HEK293 (cell line): ENCODE results near the gene STUB1.
A peak's percentile ranks its signal among the peaks of the same experiment; 100 is the strongest.

Experiments used
- CTCF ChIA-PET: fragments of 350-600 bp; formaldehyde crosslinking; extraction: SDS; loops from one replicate; lab custom pipeline; 2021; ENCODE audit warnings: antibody characterized with exemption; lab: Yijun Ruan, JAX
- POLR2A ChIA-PET: fragments of 300-600 bp; formaldehyde crosslinking; extraction: SDS; loops from one replicate; lab custom pipeline; 2020; ENCODE audit warnings: antibody characterized with exemption, inconsistent platforms; lab: Yijun Ruan, JAX
- H3K27ac ChIP-seq: fragments of 200-500 bp; sonication (Bioruptor generic); 2 replicates; pipeline ENCODE4 v1.5.1; 2014; ENCODE audit warnings: low read depth, low read length, control low read depth, inconsistent platforms; ENCODE audit errors: extremely low read depth
- H3K36me3 ChIP-seq, 2 experiments: fragments of 200-500 bp in 1 of 2; sonication (Bioruptor generic) in 1 of 2; 1 replicate in 1 of 2; 2 replicates in 1 of 2; pipeline ENCODE4 v1.5.1; 2014 to 2017; ENCODE audit warnings: inconsistent platforms in 2 of 2, low read length in 2 of 2; ENCODE audit not compliant: control insufficient read depth in 2 of 2, insufficient read depth in 1 of 2
- H3K4me1 ChIP-seq: fragments of 200-500 bp; sonication (Bioruptor generic); 2 replicates; pipeline ENCODE4 v1.5.1; 2014; ENCODE audit warnings: mild to moderate bottlenecking, low read length, inconsistent platforms; ENCODE audit not compliant: control insufficient read depth, insufficient read depth
- H3K4me3 ChIP-seq: 2 replicates; pipeline ENCODE4 v1.5.1; 2011; ENCODE audit warnings: low read depth, mild to moderate bottlenecking, control low read depth, low read length, moderate library complexity
- H3K9me3 ChIP-seq: fragments of 200-500 bp; sonication (Bioruptor generic); 2 replicates; pipeline ENCODE4 v1.5.1; 2014; ENCODE audit warnings: low read depth, low read length, inconsistent platforms; ENCODE audit not compliant: control insufficient read depth, insufficient read depth
- GLIS1 ChIP-seq: fragments of 450-650 bp; formaldehyde crosslinking; IDR thresholded peaks from 2 replicates; pipeline ENCODE4 v1.5.1; 2016; ENCODE audit warnings: missing biosample characterization, missing genetic modification characterization
- ZFHX2 ChIP-seq: fragments of 450-650 bp; formaldehyde crosslinking; conservative IDR thresholded peaks from 2 replicates; pipeline ENCODE4 v1.5.1; 2016; ENCODE audit warnings: missing biosample characterization, missing genetic modification characterization
- ZFP69B ChIP-seq: fragments of 450-650 bp; formaldehyde crosslinking; IDR thresholded peaks from 2 replicates; pipeline ENCODE4 v1.5.1; 2016; ENCODE audit warnings: missing biosample characterization, missing genetic modification characterization
- ZNF350 ChIP-seq: fragments of 450-650 bp; formaldehyde crosslinking; IDR thresholded peaks from 2 replicates; pipeline ENCODE4 v1.5.0; 2017; ENCODE audit warnings: missing biosample characterization, mild to moderate bottlenecking, missing genetic modification characterization
- ZNF48 ChIP-seq: fragments of 450-650 bp; formaldehyde crosslinking; IDR thresholded peaks from 2 replicates; pipeline ENCODE4 v1.5.1; 2016; ENCODE audit warnings: missing biosample characterization, missing genetic modification characterization
- ZNF626 ChIP-seq: fragments of 450-650 bp; sonication (Bioruptor Pico); formaldehyde crosslinking; IDR thresholded peaks from 2 replicates; pipeline ENCODE4 v1.5.1; 2018; ENCODE audit warnings: missing biosample characterization, missing genetic modification characterization, inconsistent platforms
- TF ChIP-seq, protein P1 (sequence below): fragments of 450-650 bp; formaldehyde crosslinking; IDR thresholded peaks from 2 replicates; pipeline ENCODE4 v1.5.1; 2016; ENCODE audit warnings: missing biosample characterization, missing genetic modification characterization
- TF ChIP-seq, protein P2 (sequence below): fragments of 450-650 bp; formaldehyde crosslinking; IDR thresholded peaks from 2 replicates; pipeline ENCODE4 v1.5.1; 2016; ENCODE audit warnings: missing biosample characterization, missing genetic modification characterization
- TF ChIP-seq, protein P3 (sequence below): fragments of 450-650 bp; formaldehyde crosslinking; IDR thresholded peaks from 2 replicates; pipeline ENCODE4 v1.5.1; 2016; ENCODE audit warnings: missing biosample characterization, missing genetic modification characterization
- TF ChIP-seq, protein P4 (sequence below): fragments of 450-650 bp; formaldehyde crosslinking; IDR thresholded peaks from 2 replicates; pipeline ENCODE4 v1.5.1; 2016; ENCODE audit warnings: missing biosample characterization, missing genetic modification characterization, low read depth
- TF ChIP-seq, protein P5 (sequence below): fragments of 450-650 bp; formaldehyde crosslinking; IDR thresholded peaks from 2 replicates; pipeline ENCODE4 v1.5.1; 2016; ENCODE audit warnings: missing biosample characterization, missing genetic modification characterization
- TF ChIP-seq, protein P6 (sequence below): fragments of 450-650 bp; formaldehyde crosslinking; IDR thresholded peaks from 2 replicates; pipeline ENCODE4 v1.5.1; 2016; ENCODE audit warnings: missing biosample characterization, missing genetic modification characterization

STUB1 gene

DNA sequence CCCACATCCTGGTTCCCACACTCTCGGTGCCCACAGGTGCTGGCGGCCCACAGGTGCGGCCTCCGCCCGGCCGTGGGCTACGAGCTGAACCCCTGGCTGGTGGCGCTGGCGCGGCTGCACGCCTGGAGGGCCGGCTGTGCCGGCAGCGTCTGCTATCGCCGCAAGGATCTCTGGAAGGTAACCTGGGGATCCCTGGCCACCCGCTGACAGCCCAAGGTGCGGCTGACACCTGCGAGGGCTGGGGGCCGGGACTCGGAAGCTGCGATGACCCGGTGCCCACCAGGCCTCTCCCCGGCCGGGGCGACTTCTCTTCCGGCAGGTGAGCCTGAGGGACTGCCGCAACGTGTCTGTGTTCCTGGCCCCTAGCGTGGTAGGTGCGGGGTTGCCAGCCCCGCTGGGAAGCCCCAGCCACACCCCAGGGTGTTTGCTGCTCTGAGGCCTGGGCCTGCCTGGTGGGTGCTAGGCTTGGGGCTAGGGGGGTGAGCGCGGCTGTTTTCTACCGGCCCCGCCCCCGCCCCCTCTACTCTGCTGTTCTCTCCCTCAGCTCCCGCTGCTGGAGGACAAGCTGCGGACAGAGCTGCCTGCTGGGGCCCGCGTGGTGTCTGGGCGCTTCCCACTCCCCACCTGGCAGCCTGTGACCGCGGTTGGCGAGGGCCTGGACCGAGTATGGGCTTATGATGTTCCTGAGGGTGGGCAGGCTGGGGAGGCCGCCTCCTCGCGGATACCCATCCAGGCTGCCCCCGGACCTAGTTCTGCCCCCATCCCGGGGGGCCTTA is 41.7 kb downstream of the STUB1 start (continued):
- TF ChIP-seq, protein P1, sequence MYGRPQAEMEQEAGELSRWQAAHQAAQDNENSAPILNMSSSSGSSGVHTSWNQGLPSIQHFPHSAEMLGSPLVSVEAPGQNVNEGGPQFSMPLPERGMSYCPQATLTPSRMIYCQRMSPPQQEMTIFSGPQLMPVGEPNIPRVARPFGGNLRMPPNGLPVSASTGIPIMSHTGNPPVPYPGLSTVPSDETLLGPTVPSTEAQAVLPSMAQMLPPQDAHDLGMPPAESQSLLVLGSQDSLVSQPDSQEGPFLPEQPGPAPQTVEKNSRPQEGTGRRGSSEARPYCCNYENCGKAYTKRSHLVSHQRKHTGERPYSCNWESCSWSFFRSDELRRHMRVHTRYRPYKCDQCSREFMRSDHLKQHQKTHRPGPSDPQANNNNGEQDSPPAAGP (tag by site-specific recombination), result no peak

DNA sequence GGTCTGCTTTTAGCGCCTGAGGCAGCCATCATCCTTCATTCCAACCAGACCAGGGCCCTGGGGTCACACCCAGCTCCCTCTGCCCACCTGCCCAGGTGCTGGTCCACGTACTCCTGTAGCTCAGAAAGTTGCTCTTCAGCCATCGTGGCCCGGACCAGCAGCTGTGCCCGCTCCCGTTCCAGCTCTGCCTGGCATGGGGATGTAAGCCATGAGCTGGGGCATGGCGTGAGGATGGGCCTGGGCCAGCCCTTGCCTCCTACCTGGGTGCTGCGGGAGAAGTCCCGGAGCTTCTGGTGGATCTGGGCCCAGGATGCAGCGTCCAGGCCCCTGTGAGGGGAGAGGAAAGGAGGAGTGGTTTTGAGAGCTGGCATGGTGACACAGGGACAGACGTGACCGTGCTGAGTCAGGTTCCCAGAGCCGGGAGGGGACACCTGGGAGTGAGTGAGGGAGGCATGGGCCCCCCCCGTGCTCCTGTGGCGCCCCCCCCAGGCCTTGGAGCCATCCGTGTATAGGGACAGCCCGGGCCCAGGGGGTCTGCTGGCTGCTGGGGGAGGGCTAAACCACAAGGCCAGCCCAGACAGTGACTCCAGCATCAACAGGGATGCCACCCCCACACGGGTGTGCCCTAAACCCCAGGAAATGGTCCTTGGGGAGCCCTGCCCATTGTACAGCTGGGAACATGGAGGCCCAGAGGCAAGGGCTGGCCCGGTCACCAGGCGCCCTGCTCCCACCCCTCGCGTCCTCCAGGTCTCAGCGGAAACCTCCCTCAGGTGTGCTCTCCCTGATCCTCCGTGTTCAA is 42.8 kb downstream of the STUB1 start:
- H3K4me3 ChIP-seq, result no peak overlapping the region
- peaks cover 0 to 5% of the 10 kb centered on the region in 2 experiments; a peak in 1 of 3 replicates for H3K36me3 ChIP-seq
- H3K4me1 ChIP-seq, result peaks cover 11% of the 10 kb centered on the region
- ChIA-PET CTCF (interaction anchor here (1.1 to 4.8 kb wide), 2 partner anchors 10 to 18 kb away, joined by 4 to 38 read pairs; partner anchors contain the start of genes CIAO3 and METRN), POLR2A (interaction anchor here (0.6 to 2.5 kb wide), 4 partner anchors 17 to 78 kb away, joined by 3 to 13 read pairs (median 5); partner anchors contain the start of genes CIAO3 and GNG13)
- H3K9me3 ChIP-seq, result no peaks in the 10 kb centered on the region
- TF ChIP-seq, protein P2, sequence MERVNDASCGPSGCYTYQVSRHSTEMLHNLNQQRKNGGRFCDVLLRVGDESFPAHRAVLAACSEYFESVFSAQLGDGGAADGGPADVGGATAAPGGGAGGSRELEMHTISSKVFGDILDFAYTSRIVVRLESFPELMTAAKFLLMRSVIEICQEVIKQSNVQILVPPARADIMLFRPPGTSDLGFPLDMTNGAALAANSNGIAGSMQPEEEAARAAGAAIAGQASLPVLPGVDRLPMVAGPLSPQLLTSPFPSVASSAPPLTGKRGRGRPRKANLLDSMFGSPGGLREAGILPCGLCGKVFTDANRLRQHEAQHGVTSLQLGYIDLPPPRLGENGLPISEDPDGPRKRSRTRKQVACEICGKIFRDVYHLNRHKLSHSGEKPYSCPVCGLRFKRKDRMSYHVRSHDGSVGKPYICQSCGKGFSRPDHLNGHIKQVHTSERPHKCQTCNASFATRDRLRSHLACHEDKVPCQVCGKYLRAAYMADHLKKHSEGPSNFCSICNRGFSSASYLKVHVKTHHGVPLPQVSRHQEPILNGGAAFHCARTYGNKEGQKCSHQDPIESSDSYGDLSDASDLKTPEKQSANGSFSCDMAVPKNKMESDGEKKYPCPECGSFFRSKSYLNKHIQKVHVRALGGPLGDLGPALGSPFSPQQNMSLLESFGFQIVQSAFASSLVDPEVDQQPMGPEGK (tag by site-specific recombination), result peak; percentile 52; the same call in 1 of the 2 replicates
- TF ChIP-seq, protein P3, sequence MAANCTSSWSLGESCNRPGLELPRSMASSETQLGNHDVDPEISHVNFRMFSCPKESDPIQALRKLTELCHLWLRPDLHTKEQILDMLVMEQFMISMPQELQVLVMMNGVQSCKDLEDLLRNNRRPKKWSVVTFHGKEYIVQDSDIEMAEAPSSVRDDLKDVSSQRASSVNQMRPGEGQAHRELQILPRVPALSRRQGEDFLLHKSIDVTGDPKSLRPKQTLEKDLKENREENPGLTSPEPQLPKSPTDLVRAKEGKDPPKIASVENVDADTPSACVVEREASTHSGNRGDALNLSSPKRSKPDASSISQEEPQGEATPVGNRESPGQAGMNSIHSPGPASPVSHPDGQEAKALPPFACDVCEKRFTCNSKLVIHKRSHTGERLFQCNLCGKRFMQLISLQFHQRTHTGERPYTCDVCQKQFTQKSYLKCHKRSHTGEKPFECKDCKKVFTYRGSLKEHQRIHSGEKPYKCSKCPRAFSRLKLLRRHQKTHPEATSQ (tag by site-specific recombination), result no peak
- TF ChIP-seq ZNF626 (no peak), ZFP69B (no peak), ZFHX2 (no peak), GLIS1 (tag by site-specific recombination) (peak; percentile 22; the same call in 1 of the 2 replicates), ZNF350 (tag by site-specific recombination) (no peak), ZNF48 (tag by site-specific recombination) (no peak)
- TF ChIP-seq, protein P4, sequence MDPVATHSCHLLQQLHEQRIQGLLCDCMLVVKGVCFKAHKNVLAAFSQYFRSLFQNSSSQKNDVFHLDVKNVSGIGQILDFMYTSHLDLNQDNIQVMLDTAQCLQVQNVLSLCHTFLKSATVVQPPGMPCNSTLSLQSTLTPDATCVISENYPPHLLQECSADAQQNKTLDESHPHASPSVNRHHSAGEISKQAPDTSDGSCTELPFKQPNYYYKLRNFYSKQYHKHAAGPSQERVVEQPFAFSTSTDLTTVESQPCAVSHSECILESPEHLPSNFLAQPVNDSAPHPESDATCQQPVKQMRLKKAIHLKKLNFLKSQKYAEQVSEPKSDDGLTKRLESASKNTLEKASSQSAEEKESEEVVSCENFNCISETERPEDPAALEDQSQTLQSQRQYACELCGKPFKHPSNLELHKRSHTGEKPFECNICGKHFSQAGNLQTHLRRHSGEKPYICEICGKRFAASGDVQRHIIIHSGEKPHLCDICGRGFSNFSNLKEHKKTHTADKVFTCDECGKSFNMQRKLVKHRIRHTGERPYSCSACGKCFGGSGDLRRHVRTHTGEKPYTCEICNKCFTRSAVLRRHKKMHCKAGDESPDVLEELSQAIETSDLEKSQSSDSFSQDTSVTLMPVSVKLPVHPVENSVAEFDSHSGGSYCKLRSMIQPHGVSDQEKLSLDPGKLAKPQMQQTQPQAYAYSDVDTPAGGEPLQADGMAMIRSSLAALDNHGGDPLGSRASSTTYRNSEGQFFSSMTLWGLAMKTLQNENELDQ (tag by site-specific recombination), result no peak
- TF ChIP-seq, protein P5, sequence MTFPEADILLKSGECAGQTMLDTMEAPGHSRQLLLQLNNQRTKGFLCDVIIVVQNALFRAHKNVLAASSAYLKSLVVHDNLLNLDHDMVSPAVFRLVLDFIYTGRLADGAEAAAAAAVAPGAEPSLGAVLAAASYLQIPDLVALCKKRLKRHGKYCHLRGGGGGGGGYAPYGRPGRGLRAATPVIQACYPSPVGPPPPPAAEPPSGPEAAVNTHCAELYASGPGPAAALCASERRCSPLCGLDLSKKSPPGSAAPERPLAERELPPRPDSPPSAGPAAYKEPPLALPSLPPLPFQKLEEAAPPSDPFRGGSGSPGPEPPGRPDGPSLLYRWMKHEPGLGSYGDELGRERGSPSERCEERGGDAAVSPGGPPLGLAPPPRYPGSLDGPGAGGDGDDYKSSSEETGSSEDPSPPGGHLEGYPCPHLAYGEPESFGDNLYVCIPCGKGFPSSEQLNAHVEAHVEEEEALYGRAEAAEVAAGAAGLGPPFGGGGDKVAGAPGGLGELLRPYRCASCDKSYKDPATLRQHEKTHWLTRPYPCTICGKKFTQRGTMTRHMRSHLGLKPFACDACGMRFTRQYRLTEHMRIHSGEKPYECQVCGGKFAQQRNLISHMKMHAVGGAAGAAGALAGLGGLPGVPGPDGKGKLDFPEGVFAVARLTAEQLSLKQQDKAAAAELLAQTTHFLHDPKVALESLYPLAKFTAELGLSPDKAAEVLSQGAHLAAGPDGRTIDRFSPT (tag by site-specific recombination), result peak; percentile 4; the same call in 1 of the 2 replicates
- TF ChIP-seq, protein P6, sequence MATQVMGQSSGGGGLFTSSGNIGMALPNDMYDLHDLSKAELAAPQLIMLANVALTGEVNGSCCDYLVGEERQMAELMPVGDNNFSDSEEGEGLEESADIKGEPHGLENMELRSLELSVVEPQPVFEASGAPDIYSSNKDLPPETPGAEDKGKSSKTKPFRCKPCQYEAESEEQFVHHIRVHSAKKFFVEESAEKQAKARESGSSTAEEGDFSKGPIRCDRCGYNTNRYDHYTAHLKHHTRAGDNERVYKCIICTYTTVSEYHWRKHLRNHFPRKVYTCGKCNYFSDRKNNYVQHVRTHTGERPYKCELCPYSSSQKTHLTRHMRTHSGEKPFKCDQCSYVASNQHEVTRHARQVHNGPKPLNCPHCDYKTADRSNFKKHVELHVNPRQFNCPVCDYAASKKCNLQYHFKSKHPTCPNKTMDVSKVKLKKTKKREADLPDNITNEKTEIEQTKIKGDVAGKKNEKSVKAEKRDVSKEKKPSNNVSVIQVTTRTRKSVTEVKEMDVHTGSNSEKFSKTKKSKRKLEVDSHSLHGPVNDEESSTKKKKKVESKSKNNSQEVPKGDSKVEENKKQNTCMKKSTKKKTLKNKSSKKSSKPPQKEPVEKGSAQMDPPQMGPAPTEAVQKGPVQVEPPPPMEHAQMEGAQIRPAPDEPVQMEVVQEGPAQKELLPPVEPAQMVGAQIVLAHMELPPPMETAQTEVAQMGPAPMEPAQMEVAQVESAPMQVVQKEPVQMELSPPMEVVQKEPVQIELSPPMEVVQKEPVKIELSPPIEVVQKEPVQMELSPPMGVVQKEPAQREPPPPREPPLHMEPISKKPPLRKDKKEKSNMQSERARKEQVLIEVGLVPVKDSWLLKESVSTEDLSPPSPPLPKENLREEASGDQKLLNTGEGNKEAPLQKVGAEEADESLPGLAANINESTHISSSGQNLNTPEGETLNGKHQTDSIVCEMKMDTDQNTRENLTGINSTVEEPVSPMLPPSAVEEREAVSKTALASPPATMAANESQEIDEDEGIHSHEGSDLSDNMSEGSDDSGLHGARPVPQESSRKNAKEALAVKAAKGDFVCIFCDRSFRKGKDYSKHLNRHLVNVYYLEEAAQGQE, result no peak
- no peak overlapping the region for H3K27ac ChIP-seq
